IMR-90 (cell line): ENCODE measurements around the gene RCOR3. TPM values are rescaled to one million over a fixed set of nuclear protein-coding genes. Genes with fewer than 3 reads are reported as not detected.

Source experiments
- MAFK ChIP-seq: IDR thresholded peaks from 2 replicates; pipeline ENCODE4 v1.6.1; 2012; ENCODE audit warnings: low read depth, low read length, improper control_type of control experiment
- polyA plus RNA-seq, 3 experiments: library from polyadenylated mRNA; depleted of rRNA; stranded (reverse); fragments of >200 nt; gene quantifications; 2 replicates each; pipeline ENCODE4 v1.2.3, GENCODE V29; 2012; ENCODE audit warnings: low replicate concordance in 1 of 3
- total RNA-seq: library from RNA; depleted of rRNA; stranded (reverse); fragments of >200 nt; gene quantifications from 2 replicates; pipeline ENCODE4 v1.2.3, GENCODE V29; 2012
- TF ChIP-seq, protein P1 (sequence below): conservative IDR thresholded peaks from 2 replicates; pipeline ENCODE4 v1.5.1; 2012; ENCODE audit warnings: mild to moderate bottlenecking, low read depth, low read length, improper control_type of control experiment

The RCOR3 gene
- total and polyA plus RNA-seq, 2 of the 4 experiments (the other 2 are of a cell fraction), result 8.1 to 16.4 TPM

DNA sequence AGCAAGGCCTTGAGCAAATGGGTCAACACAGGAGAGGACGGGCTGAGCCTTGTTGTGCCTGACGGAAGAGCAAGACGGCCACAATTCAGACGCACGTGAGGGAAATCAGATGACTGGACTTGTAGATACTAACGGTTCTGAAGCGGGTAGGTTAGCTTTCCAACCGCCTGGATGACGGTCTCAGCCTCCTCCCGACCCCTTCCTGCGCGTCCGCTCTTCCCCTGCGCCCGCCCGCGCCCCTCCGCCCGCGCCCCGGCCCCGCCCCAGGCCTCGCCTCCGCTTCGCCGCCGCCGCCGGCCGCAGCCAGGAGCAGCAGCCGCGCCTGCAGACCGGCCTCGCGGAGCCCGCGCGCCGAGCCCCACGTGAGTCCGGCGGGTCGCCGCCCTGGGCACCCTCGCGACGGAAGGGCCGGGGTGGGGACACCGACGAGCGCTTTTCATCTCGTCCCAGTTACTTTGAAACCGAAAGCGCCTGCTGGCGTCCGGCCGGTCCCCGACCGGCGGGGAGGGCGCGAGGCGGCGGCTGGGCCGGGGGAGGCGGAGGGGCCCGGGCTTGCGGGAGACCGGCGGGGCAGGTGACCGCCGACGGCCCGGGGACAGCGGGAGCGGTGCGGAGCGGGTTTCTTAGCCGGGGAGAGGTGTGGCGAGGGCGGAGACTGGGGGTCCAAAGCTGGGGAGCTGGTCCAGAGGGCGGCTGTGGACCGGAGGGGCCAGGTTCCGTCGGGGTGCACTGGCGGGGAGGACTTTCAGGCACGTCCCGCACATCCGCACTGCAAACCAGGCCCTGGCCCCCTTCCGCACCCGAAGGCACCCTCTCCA is 67.6 kb downstream of the RCOR3 start, which contains the start of gene TRAF5 (continued):
- TF ChIP-seq, protein P1, sequence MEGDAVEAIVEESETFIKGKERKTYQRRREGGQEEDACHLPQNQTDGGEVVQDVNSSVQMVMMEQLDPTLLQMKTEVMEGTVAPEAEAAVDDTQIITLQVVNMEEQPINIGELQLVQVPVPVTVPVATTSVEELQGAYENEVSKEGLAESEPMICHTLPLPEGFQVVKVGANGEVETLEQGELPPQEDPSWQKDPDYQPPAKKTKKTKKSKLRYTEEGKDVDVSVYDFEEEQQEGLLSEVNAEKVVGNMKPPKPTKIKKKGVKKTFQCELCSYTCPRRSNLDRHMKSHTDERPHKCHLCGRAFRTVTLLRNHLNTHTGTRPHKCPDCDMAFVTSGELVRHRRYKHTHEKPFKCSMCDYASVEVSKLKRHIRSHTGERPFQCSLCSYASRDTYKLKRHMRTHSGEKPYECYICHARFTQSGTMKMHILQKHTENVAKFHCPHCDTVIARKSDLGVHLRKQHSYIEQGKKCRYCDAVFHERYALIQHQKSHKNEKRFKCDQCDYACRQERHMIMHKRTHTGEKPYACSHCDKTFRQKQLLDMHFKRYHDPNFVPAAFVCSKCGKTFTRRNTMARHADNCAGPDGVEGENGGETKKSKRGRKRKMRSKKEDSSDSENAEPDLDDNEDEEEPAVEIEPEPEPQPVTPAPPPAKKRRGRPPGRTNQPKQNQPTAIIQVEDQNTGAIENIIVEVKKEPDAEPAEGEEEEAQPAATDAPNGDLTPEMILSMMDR, result no peak
- TF ChIP-seq MAFK, result no peak
